Colonic mucosa (tissue), 4 donors: Measurements from ENCODE around the gene PPIF. TPM values are rescaled to one million over a fixed set of nuclear protein-coding genes. Genes with fewer than 3 reads are reported as not detected.

ENCODE experiments used
- DNase-seq: peaks from one replicate; pipeline ENCODE4 v3.0.0-alpha.2; 2020
- H3K27ac ChIP-seq: fragments of 200-600 bp; one replicate; pipeline ENCODE4 v1.8.0; 2021
- H3K27me3 ChIP-seq: fragments of 200-600 bp; one replicate; pipeline ENCODE4 v1.8.0; 2021
- H3K36me3 ChIP-seq: fragments of 200-600 bp; one replicate; pipeline ENCODE4 v1.8.0; 2021
- H3K4me1 ChIP-seq: fragments of 200-600 bp; one replicate; pipeline ENCODE4 v1.8.0; 2021; ENCODE audit warnings: mild to moderate bottlenecking
- H3K4me3 ChIP-seq: fragments of 200-600 bp; one replicate; pipeline ENCODE4 v1.8.0; 2021
- H3K9ac ChIP-seq, 2 donors: one replicate each; pipeline ENCODE4 v1.7.0; 2013; ENCODE audit warnings: control low read depth in 2 of 2, low read depth in 2 of 2, low read length in 2 of 2
- H3K9me3 ChIP-seq: fragments of 200-600 bp; one replicate; pipeline ENCODE4 v1.8.0; 2021
- CTCF ChIP-seq: fragments of 200-600 bp; IDR thresholded peaks from one replicate; pipeline ENCODE4 v1.8.0; 2022; ENCODE audit warnings: antibody characterized with exemption, mild to moderate bottlenecking
- intact Hi-C: fragments of 100-400 bp; cut with DNase I; formaldehyde crosslinking; loops from one replicate; pipeline ENCODE4 v1.14.1; 2022
- total RNA-seq, 2 donors: library from RNA; stranded (reverse); fragmentation: NEBNext Ultra II Directional in 1 of 2; extraction: Animal tissue kit (Norgen Biotek cat#: 25700) in 1 of 2; gene quantifications; one replicate each; pipeline ENCODE4 v1.2.1, GENCODE V29; 2021
- donor health status: healthy.
- donor health status: DM: no; HTN: no; CAD: no.
- donor health status: DM: no; HTN: no; CAD: no.

Gene PPIF
- total RNA-seq, 2 donors from 2014 or later, result 99.3 to 154 TPM

- Histone ChIP-seq H3K9me3 (no peaks in the 10 kb centered on the region), H3K9ac (no peak overlapping the region), H3K4me1 (peaks cover 5% of the 10 kb centered on the region), H3K4me3 (no peak overlapping the region), H3K36me3 (no peaks in the 10 kb centered on the region), H3K27me3 (no peaks in the 10 kb centered on the region), H3K27ac (no peak overlapping the region)
- intact Hi-C loops, result no loop called here
- DNase-seq, result no peak
- TF ChIP-seq CTCF, result no peak
Observed at GRCh38 chr10:79315602-79315920, 31.7 kb upstream of the PPIF start.

GRCh38 chr10:79316671-79317431 lies 30.4 kb upstream of the PPIF start:
- no peak for DNase-seq
- Histone ChIP-seq H3K4me1 (peaks cover 5% of the 10 kb centered on the region), H3K27ac (peak overlapping the region; percentile 24), H3K4me3 (no peak overlapping the region), H3K9ac (no peak overlapping the region), H3K27me3 (no peaks in the 10 kb centered on the region), H3K9me3 (no peaks in the 10 kb centered on the region), H3K36me3 (no peaks in the 10 kb centered on the region)
- TF ChIP-seq CTCF, result no peak
- intact Hi-C loops, result no loop called here

- Histone ChIP-seq H3K27ac (no peak overlapping the region), H3K36me3 (no peaks in the 10 kb centered on the region), H3K9me3 (no peaks in the 10 kb centered on the region), H3K27me3 (no peaks in the 10 kb centered on the region), H3K4me1 (peaks cover 10% of the 10 kb centered on the region), H3K4me3 (no peak overlapping the region), H3K9ac (no peak overlapping the region)
- TF ChIP-seq CTCF, result no peak
- no peak for DNase-seq
- intact Hi-C loops, result no loop called here
Observed at GRCh38 chr10:79318369-79318768, 28.9 kb upstream of the PPIF start.

- H3K27me3 ChIP-seq, result no peaks in the 10 kb centered on the region
- H3K4me1 ChIP-seq, result peaks cover 12% of the 10 kb centered on the region
- intact Hi-C loops, result no loop called here
- no peaks in the 10 kb centered on the region for H3K36me3 ChIP-seq
- no peak overlapping the region for H3K4me3 ChIP-seq
- DNase-seq, result no peak
- H3K9ac ChIP-seq, result no peak overlapping the region
- H3K9me3 ChIP-seq, result no peaks in the 10 kb centered on the region
- no peak for TF ChIP-seq CTCF
- no peak overlapping the region for H3K27ac ChIP-seq
Observed at GRCh38 chr10:79319115-79319771, 28.0 kb upstream of the PPIF start.

- Histone ChIP-seq H3K4me3 (no peak overlapping the region), H3K9me3 (no peaks in the 10 kb centered on the region), H3K4me1 (peaks cover 7% of the 10 kb centered on the region), H3K27me3 (no peaks in the 10 kb centered on the region), H3K9ac (no peak overlapping the region), H3K36me3 (no peaks in the 10 kb centered on the region), H3K27ac (no peak overlapping the region)
- no peak for TF ChIP-seq CTCF
- no peak for DNase-seq
- intact Hi-C loops, result no loop called here
Observed at GRCh38 chr10:79320316-79320715, 27.0 kb upstream of the PPIF start.
